GM21723 (cell line): ENCODE data around the gene DNAJC28.
"Not testable (repeated sequence)": the region's sequence is repeated elsewhere in the genome, so short reads cannot be mapped to it uniquely, and the experiment has no call there.

ENCODE experiments used
- ATAC-seq: cut with Tn5 transposase; IDR thresholded peaks from one replicate; pipeline ENCODE4 v1.9.1; 2021; ENCODE audit warnings: mild to moderate bottlenecking, moderate library complexity; ENCODE audit not compliant: unreplicated experiment

The DNAJC28 gene

GRCh38 chr21:33481314-33481943 is 10.1 kb downstream of the DNAJC28 start:
- ATAC-seq, result no peak

GRCh38 chr21:33480481-33481103 is 10.9 kb downstream of the DNAJC28 start:
- no peak for ATAC-seq

DNA sequence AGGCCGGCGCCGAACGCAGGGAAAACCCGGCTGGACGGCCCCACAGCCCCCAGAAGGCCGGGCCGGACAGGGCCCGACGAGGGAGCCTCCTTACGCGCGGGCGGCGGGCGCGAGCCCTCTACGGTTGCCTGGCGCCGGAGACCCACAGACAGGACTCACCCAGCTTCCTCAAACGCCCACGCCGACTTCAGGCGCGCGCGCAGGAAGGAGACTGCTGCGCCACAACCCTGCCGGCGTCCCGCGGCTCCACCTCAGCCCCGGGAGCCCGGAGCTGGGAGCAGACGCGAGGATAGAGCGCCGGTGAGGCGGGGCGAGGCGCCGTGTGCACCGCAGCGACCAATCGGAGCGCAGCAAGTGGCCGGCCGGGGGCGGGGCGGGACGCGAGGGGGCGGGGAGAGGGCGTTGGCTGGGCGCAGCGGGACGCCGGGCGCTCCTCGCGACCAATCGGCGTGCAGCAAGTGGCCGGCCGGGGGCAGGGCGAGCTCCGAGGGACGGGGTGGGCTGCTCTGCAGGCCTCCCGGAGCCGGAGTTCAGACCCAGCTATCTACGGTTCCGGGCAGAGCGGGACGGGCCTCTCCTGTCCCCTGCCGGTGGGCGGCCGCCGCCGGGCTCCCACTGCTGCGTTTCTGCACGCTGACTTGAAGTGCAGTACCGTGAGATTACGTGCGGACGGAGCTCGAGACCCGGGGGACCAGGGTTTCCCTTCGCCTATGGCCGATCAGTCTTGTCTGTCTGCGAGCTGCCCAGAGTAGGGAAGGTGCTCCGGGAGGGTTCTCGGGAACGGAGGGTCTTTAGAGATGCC is 11.6 kb downstream of the DNAJC28 start, which contains the start of gene TMEM50B:
Gene TMEM50B (minus strand): TSS at position 296 of the 802 bp plus-strand sequence. CDS start 11,089 bp downstream, outside the sequence.
- peak; percentile 90 for ATAC-seq

- ATAC-seq, result peak; percentile 32
These were observed 12.4 kb downstream of the DNAJC28 start for GRCh38 chr21:33478935-33479678.

DNA sequence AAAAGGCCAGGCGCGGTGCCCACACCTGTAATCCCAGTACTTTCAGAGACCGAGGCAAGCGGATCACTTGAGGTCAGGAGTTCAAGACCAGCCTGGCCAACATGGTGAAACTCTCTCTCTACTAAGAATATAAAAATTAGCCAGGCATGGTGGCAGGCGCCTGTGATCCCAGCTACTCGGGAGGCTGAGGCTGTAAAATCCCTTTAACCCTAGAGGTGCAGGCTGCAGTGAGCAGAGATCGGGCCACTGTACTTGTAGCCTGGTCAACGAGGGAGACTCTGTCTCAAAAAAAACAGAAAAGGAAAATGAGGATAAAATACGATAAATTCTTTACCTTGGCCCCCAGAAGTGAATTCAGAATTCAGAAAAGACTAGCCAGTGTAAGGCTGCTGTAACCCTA is 13.3 kb downstream of the DNAJC28 start:
- no peak for ATAC-seq

DNA sequence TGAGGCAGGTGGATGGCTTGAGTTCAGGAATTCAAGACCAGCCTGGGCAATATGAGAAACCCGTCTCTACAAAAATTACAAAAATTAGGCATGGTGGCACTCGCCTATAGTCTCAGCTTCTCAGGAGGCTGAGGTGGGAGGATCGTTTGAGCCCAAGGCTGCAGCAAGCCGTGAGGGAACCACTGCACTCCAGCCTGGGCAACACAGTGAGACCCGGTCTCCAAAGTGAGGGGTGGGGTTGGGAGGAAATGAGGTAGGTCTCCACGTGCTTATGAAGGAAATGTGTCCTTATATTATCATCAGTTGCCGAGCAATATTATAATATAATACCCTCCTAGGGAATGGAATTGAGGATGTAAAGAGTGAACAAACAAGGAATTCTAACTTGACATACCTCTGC is 14.4 kb downstream of the DNAJC28 start:
- ATAC-seq, result no peak

DNA sequence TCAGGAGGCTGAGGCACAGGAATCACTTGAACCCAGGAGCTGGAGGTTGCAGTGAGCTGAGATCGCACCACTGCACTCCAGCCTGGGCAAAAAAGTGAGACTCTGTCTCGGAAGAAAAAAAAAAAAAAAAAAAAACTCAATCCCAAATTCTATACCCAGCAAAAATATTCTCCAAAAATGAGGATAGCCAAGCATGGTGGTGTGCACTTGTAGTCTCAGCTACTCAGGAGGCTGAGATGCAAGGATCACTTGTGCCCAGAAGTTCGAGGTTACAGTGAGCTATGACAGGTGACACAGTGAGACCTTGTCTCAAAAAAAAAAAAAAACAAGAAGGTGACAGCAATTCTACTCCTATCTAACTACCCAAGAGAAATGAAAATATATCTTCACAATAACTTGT is 18.2 kb downstream of the DNAJC28 start:
- no peak for ATAC-seq

GRCh38 chr21:33470701-33471100 is 20.8 kb downstream of the DNAJC28 start:
- ATAC-seq, result no peak

DNA sequence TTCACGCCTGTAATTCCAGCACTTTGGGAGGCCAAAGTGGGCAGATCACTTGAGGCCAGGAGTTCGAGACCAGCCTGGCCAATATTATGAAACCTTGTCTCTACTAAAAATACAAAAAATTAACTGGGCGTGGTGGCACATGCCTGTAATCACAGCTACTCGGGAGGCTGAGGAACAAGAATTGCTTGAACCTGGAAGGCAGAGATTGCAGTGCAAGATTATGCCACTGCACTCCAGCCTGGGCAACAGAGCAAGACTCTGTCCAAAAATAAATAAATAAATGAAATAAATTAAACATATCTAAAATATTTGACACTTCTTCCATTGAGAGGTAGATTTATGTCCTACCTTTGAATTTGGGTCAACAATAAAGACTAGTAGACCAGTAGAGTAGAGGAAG is 22.3 kb downstream of the DNAJC28 start:
- not testable (repeated sequence) for ATAC-seq

DNA sequence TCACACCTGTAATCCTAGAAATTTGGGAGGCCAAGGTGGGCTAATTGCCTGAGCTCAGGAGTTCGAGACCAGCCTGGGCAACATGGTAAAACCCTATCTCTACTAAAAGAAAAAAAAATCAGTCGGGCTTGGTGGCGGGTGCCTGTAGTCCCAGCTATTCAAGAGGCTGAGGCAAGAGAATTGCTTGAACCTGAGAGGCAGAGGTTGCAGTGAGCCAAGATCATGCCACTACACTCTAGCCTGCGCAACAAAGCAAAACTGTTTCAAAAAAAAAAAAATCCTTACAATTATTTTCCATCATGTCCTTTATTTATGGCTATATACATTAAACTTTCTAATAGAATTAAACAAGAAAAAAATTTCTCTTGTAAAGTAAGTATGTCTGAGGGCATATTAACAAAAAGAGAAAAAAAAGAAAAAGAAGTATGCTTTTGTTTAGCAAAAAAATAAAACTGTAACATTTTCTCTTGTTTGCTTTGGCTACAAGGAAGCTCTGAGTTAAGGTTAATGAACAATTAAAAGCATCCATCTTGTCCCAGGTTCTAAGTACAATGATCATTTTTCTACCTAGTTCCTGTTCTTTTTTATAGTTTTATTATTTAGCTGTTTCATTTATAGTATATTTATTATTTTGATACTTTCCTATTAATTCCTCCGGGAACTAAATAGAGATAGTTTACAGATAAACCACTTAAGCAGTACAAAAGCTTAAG is 29.8 kb downstream of the DNAJC28 start:
- ATAC-seq, result no peak

GRCh38 chr21:33458861-33459260 is 32.7 kb downstream of the DNAJC28 start:
- no peak for ATAC-seq

- no peak for ATAC-seq
These were observed 35.6 kb downstream of the DNAJC28 start for GRCh38 chr21:33455686-33456446.

- no peak for ATAC-seq
These were observed 39.2 kb downstream of the DNAJC28 start for GRCh38 chr21:33452362-33452761.

DNA sequence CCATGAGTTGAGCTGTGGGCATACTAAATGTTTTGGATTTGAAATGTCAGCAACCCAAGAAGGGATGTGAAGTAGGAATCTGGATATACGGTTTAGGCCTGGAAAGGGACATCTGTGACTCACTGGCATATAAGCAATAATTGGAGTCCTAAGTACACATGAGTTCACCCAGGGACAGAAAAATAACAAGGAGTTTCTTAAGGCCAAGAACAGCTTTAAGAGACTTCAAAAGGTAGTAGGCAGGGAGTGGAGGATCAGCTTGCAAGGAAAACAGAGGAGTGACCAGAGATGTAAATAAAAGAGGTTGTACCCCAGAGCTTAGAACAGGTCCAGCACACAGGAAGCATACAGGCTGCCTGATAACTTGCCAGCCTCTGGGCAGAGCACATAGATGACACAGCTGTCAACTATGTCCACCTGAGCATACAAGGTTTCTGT is 39.9 kb downstream of the DNAJC28 start:
- ATAC-seq, result no peak

DNA sequence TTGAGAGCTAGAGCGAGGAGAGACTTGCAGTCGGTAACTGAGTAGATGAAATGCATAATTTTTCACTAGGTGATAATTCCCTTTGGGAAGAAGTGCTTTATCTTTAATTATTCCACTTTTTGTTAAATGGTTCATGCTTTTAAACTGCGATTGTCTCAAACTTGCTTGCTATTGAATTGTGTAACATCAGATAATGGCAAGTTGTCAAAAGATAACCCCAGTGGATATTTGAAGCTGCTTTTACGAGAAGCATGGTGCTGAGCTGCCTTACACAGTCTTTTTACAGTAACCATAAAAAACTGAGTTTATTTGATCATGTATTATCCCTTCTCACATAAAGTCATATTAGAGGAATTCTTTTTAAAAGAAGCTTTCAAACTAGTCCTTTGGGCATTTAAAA is 41.9 kb downstream of the DNAJC28 start:
- ATAC-seq, result no peak

- not testable (repeated sequence) for ATAC-seq
These were observed 44.9 kb downstream of the DNAJC28 start for GRCh38 chr21:33446620-33447019.

DNA sequence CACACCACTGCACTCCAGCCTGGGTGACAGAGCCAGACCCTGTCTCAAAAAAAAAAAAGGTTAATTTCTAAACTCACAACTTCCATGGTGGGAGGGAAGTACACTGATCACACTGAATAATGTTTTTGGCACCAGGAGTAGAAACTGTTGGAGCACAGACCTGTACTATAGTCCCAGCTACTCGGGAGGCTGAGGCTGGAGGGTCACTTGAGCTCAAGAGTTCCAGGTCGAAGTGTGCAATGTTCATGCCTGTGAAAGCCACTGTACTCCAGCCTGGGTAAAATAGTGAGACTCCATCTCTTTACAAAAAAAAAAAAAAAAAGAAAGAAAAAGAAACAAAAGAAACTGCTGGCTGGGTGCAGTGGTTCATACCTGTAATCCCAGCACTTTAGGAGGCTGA is 47.0 kb downstream of the DNAJC28 start:
- no peak for ATAC-seq

DNA sequence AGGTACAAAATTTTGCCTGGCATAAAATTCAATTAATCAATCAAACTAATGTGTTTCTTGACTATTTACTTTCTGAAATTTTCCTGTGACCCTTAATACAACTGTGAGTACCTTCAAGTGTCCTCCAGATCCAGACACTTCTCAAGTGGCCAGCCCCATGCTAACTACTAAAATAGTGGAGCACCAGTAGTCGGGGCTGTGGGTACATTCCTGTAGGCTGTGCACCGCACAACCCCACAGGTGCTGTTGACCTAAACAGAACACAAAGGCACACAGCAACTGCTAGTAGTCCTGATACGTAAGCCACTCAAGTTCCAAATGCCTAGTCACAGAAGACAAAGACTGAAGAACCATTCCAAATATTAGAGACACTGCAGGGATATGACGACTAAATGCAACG is 48.3 kb downstream of the DNAJC28 start:
- ATAC-seq, result no peak
